ENCODE measurements around the gene HLX. TPM values are rescaled to one million over a fixed set of nuclear protein-coding genes. Genes with fewer than 3 reads are reported as not detected.

HLX gene
- total and polyA plus RNA-seq, 2 donors, result 8.2 to 12.9 TPM

DNA sequence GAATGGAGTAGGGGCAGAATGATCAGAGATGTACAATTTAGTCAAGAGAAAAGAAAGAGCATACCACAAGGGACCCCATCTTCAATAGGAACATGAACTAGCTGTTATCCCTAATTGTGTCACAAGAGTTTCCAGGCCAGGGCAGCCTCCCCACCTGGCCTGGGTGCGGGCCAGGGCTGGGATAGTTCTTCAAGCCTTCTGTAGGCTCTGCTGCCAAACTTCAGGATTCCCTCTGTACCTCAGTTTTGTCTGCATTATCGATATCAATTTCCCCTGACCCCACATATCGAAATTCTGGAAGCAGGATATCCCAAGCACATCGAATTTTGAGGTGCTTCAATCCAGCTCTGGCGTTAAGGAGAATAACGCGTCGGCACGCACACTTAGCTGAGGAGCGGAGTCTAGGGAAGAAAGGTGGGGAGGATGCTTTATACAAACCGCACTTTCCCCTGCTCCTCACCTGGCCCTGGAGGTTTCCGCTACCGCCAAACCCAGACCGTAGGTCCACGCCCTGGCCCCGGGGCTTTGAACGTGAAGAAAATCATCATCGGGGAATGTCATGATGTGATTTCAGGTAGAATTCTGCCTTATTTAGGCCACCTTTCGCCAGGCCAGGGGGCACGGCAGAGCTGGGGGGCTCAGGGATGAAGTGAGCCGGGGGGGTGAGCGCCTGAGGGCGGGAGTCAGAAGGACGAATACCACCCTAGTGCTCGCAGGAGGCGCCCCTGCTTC lies 7.4 kb downstream of the HLX start:
- H3K4me3 ChIP-seq (ENCODE audit: low read depth, low read length), result no peak overlapping the region
- H3K4me1 ChIP-seq (ENCODE audit: insufficient read depth), result no peaks in the 10 kb centered on the region
- no peak overlapping the region for H3K27ac ChIP-seq (ENCODE audit: low read depth)
- H3K36me3 ChIP-seq (ENCODE audit: insufficient read depth), result no peaks in the 10 kb centered on the region
- DNase-seq (ENCODE audit: extremely low spot score), result no peak
- WGBS, result 66% methylated on average over 26 of the region's 26 CpGs

DNA sequence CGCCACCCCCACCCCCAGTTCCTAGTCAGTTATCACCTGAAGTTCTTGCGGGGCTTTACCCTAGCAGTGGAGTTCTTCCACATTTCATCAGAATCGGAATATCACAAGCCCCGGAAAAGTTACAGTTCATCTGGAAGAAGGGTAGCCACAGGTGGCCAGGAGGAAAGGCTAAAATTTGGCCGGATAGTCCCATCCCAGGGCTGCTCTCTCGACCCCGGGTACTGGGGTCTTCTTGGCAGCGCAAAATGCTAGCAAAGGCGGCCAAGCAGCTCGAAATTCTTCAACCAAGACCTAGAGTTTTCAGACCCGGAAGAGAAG lies 7.9 kb downstream of the HLX start:
- no peak for DNase-seq (ENCODE audit: extremely low spot score)
- H3K27ac ChIP-seq (ENCODE audit: low read depth), result no peak overlapping the region
- no peaks in the 10 kb centered on the region for H3K36me3 ChIP-seq (ENCODE audit: insufficient read depth)
- H3K4me1 ChIP-seq (ENCODE audit: insufficient read depth), result no peaks in the 10 kb centered on the region
- WGBS, result 42% methylated on average over 11 of the region's 11 CpGs
- no peak overlapping the region for H3K4me3 ChIP-seq (ENCODE audit: low read depth, low read length)

DNA sequence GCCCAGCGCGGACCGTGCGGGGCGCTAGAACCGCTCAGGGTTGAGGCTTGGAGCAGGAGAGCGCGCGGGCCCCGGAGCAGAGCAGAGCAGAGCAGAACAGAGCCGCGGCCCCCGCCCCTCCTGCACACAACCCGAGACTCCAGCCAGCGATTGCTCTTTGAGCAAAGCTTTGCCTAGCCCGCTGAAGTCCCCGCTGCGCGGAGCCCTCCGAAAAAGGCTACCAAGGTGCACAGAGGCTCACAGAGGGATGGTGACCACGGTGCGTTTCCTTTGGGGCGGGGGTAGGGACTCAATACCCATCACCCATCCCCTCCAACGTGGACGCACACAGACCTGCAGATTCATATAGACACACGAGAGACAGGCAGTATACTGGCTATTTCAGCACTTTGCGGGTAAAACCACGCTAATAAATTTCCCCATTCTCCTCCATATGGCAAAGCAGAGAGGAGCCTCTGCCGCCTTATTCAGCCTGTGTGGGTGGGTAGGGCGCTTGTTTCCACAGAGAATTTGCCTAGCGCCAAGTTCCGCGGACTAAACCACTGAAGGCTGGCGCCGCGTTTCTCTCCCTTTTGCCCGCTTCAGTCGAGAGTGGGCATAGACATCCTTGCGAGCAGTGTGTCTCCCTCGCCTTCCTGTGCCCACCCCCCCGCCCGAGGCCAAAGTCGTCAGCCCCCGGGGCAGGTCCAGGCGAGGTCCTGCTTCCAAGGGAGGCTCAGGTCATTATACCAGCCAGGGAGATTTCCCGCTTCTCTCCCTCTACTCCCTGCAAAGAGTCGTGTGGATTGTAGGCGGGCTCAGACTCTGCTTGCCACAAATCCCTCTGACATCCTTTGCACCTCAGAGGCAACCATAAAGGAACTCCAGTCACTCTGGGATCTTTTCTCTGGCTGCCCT lies 8.5 kb downstream of the HLX start:
- 12% methylated on average over 48 of the region's 48 CpGs for WGBS
- Histone ChIP-seq H3K4me1 (ENCODE audit: insufficient read depth) (no peaks in the 10 kb centered on the region), H3K36me3 (ENCODE audit: insufficient read depth) (no peaks in the 10 kb centered on the region), H3K27ac (ENCODE audit: low read depth) (no peak overlapping the region), H3K4me3 (ENCODE audit: low read depth, low read length) (no peak overlapping the region)
- DNase-seq (ENCODE audit: extremely low spot score), result no peak

DNA sequence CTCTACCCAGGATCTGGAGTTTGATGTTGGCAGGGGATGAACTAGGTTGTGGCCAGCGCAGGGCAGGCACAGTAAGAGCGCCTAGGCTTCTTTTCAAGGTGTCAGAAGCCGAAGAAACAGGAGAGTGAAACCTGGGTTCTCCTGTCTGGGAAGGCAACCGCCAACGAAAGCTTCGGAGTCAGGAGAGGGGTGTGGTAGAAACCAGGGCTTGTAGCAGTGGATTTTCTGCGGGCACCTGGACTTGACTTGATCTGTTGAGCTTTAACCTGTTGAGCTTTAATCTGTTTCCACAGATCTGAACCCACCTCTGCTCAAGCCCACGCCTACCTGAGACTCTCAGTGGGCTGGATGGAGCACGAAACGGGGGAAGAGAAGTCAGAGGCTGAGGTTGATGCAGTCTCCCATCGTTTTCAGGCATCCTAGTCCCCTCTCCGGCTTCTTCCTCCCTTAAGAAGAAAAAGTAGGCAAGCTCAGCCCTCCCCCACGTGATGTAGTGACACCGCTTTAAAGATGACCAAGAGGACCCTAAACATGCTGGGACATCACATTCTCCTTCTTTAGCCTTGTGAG lies 9.3 kb downstream of the HLX start:
- no peak overlapping the region for H3K27ac ChIP-seq (ENCODE audit: low read depth)
- no peaks in the 10 kb centered on the region for H3K36me3 ChIP-seq (ENCODE audit: insufficient read depth)
- H3K4me1 ChIP-seq (ENCODE audit: insufficient read depth), result no peaks in the 10 kb centered on the region
- H3K4me3 ChIP-seq (ENCODE audit: low read depth, low read length), result no peak overlapping the region
- WGBS, result 27% methylated on average over 14 of the region's 14 CpGs
- DNase-seq (ENCODE audit: extremely low spot score), result no peak

DNA sequence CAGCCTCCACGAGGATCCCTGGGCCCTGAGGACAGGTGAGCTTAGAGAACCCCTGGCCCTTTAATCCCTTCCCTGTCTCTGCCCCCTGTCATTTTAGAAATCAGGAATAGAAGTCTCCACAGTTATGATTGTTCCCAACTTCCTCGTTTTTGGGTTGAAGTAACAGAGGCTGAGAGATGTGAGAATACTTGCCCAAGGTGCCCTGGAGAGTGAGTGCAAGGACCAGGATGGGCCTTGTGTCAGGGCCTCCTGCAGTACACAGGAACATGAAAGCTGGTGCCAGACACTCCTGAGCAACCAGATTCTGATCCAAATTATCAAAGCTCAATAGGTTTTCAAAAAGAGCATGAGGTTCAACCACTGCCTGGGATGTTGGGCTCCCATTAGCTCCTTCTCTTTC lies 10.1 kb downstream of the HLX start:
- H3K4me1 ChIP-seq (ENCODE audit: insufficient read depth), result no peaks in the 10 kb centered on the region

DNA sequence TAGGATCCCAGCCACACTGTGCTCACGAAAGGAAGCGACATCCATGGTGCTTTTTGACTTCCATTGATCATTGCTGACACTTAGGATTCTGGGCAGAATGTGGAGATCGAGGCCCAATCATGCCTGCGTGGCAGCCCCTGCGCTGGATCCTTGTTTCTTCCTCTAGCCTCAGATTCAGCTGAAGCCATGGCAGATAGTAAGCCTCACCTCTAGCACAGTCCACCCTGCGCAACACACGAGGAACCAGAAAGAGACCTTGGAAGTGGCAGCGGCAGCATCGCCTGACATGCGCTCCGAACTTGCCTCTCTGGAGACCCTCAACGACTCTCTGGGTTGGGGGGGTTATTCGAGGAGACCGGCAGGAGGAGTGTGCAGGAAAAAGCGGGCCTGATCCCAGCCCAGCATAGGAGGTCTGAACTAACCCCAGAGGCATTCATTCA lies 10.6 kb downstream of the HLX start:
- no peaks in the 10 kb centered on the region for H3K4me1 ChIP-seq (ENCODE audit: insufficient read depth)
- no peak overlapping the region for H3K27ac ChIP-seq (ENCODE audit: low read depth)
- H3K36me3 ChIP-seq (ENCODE audit: insufficient read depth), result no peaks in the 10 kb centered on the region
- WGBS, result 38% methylated on average over 15 of the region's 15 CpGs
- H3K4me3 ChIP-seq (ENCODE audit: low read depth, low read length), result no peak overlapping the region
- DNase-seq (ENCODE audit: extremely low spot score), result no peak

More for the DNA sequence above, 10.1 kb downstream of the HLX start:
- WGBS, result 34% methylated on average over 2 of the region's 2 CpGs
- no peaks in the 10 kb centered on the region for H3K36me3 ChIP-seq (ENCODE audit: insufficient read depth)
- H3K27ac ChIP-seq (ENCODE audit: low read depth), result no peak overlapping the region
- H3K4me3 ChIP-seq (ENCODE audit: low read depth, low read length), result no peak overlapping the region
- DNase-seq (ENCODE audit: extremely low spot score), result no peak

DNA sequence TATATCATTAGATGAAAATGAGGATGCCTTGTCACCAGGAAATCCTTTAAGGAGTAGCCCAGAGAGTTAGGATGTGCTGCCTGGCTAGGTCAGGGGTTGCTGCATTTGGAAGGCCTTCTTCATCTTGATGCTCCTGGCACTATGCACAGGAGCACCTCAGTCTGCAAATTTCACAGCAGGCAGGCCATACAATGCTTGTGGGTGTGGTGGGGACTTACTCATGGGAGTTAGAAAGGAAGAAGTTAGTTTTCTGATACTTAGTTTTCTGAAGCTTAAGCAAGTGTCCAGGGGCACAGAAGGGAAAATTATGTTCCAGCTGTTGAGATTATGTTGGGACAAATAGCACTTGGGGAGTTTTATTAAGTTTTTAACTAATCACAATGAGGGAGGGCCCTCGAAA lies 11.4 kb downstream of the HLX start:
- DNase-seq (ENCODE audit: extremely low spot score), result no peak
- H3K4me1 ChIP-seq (ENCODE audit: insufficient read depth), result no peaks in the 10 kb centered on the region
- H3K27ac ChIP-seq (ENCODE audit: low read depth), result no peak overlapping the region
- no peaks in the 10 kb centered on the region for H3K36me3 ChIP-seq (ENCODE audit: insufficient read depth)
- 39% methylated on average over 1 of the region's 1 CpG for WGBS
- H3K4me3 ChIP-seq (ENCODE audit: low read depth, low read length), result no peak overlapping the region

DNA sequence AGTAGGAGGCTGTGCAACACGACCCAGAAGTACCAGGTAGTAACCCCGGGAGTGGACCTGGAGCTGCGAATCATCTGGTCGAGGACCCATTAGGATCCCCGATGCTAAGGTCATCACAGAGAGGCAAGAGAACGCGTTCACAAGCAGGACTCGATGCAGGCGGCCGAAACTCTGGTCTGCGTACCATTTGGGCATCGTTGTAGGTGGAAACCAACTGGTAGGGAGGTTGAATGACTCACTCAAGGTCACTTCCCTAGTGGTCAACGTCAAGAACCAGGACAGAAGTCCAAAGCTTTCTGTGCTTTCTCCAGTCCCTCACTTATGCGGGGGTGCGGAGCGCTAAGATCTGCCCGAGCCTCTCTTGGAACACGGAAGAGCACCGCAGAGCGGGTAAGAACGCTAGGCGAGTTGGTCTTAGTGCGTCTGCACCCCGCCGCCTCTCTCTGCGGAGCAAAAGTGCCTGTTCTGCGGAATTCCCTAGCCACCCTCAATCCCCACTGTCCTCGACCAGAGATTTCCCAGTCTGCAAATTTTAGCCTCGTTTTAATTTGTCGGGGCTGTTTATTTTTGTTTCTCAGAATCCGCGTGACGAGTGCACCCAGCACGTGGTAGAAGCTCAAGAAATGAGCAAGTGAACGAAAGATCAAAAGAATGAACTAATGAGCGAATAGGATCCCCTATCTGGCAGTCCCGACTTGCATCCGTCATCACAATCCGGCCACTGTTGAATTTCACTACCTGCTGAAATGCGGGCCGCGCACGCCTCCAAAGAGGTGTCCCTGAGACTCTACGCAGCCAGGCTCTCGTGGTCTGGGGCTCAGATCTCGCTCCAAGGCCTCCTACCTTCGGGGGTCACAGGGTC lies 12.2 kb downstream of the HLX start:
- Histone ChIP-seq H3K36me3 (ENCODE audit: insufficient read depth) (no peaks in the 10 kb centered on the region), H3K27ac (ENCODE audit: low read depth) (no peak overlapping the region), H3K4me3 (ENCODE audit: low read depth, low read length) (no peak overlapping the region), H3K4me1 (ENCODE audit: insufficient read depth) (no peaks in the 10 kb centered on the region)
- WGBS, result 13% methylated on average over 47 of the region's 47 CpGs
- DNase-seq (ENCODE audit: extremely low spot score), result no peak

DNA sequence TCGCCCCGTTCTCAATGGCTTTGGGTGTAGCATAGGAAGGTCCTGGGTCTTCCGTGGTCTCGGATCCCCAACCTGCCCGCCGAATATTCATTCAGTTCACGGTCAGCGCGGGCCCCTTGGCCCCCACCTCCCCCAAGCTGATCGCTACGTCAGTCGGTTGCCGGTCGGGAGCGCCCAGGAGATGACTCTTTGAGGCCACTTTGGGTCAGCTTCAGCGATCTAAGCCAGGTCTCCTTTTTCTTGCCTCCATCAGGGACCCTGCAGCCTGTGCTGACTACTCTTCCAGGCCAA lies 12.8 kb downstream of the HLX start:
- 13% methylated on average over 16 of the region's 16 CpGs for WGBS
- H3K4me1 ChIP-seq (ENCODE audit: insufficient read depth), result no peaks in the 10 kb centered on the region
- no peak overlapping the region for H3K4me3 ChIP-seq (ENCODE audit: low read depth, low read length)
- no peak overlapping the region for H3K27ac ChIP-seq (ENCODE audit: low read depth)
- no peaks in the 10 kb centered on the region for H3K36me3 ChIP-seq (ENCODE audit: insufficient read depth)
- no peak for DNase-seq (ENCODE audit: extremely low spot score)

DNA sequence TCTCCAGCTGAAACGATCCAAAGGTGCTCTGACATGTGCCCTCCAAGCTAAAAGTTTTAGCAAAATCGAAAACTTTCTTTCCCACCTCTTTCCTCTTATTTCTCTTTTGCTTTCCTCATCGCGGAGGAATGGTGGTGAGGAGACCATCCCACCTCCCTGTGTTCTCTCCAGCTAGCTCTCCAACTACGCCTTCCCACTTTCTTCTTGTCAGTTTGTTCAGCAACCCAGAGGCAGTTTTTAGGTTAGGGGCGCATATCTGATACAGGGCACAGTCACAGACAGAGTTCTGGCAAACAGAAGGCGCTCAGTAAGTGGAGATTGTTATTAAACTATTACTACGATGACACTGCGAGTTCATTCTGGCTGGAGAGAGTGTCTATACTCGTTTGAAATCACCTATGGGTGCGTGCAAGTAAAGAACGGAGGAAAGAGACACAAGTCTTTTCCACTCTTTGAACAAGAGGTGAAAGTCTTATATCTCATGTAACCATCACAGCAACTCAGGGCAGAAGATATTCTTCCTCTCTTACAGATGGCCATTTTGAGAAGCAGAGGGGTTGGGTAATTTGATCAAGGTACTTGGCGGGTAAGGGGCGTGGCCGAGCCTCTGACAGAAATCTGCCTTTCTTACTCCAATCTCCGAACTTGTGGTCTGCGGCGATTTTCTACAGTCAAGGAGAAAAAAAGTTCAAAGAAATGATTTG lies 13.9 kb downstream of the HLX start:
- H3K4me1 ChIP-seq (ENCODE audit: insufficient read depth), result no peaks in the 10 kb centered on the region
- no peak for DNase-seq (ENCODE audit: extremely low spot score)
- H3K27ac ChIP-seq (ENCODE audit: low read depth), result no peak overlapping the region
- H3K36me3 ChIP-seq (ENCODE audit: insufficient read depth), result no peaks in the 10 kb centered on the region
- no peak overlapping the region for H3K4me3 ChIP-seq (ENCODE audit: low read depth, low read length)
- 28% methylated on average over 18 of the region's 18 CpGs for WGBS

DNA sequence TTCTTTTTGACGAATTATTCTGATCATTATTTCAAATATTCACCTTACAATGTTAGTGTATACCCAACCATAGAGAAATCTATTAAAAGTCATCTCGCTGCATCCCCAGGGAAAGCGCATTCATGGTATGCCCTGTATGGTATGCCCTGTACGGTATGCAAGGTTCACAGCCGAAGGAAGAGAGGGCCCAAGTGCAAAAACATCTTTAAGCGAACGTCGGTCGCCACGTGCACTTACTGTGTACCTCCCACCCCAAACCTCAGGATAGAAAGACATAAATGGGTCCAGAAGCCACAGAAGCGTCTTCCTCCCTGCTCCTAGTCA lies 14.4 kb downstream of the HLX start:
- no peaks in the 10 kb centered on the region for H3K36me3 ChIP-seq (ENCODE audit: insufficient read depth)
- H3K4me3 ChIP-seq (ENCODE audit: low read depth, low read length), result peak overlapping the region; percentile 26
- H3K4me1 ChIP-seq (ENCODE audit: insufficient read depth), result no peaks in the 10 kb centered on the region
- DNase-seq (ENCODE audit: extremely low spot score), result no peak
- no peak overlapping the region for H3K27ac ChIP-seq (ENCODE audit: low read depth)
- WGBS, result 25% methylated on average over 11 of the region's 11 CpGs

DNA sequence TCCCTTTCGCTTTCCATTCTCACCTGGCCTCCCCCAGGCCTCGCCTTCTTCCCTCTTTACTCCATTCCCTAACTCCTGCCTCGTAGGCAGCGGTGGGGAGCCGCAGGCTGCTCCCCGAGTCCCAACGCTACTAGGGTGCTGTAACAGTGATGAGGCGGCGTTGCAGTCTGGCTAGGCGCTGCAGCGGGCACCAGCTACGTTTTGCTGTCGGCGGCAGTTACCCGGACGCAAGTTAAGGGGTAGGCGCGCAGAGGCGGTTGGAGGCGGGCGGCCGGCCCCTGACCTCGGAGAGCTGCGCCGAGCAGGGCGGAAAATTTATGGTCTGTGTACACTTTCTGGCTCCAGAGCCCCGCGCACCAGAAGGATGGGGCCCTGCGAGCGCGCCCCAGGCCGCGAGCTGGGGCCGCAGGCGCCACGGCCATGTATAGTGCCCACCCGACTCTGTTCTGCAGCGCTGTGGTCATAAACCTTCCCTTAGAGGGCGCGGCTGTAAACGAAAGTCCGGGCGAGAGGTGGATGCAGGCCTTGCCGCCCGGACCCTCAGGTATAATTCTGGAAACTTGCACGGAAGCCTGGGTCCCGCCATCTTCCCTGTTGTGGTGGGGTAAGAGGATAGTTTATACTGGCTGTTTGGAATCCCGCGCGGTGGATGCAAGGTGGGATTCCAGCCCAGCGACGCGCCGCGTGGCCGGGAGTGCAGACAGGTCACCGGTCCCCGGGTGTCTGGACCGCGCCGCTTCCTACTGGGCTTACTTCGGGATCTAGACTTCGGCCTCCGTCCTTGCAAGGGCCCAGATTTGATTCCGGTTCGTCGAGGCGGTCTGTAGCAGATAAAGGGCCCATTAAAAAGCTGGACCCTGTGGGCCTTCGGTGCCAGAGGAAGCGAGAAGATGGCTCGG lies 15.0 kb downstream of the HLX start:
- DNase-seq (ENCODE audit: extremely low spot score), result no peak
- H3K27ac ChIP-seq (ENCODE audit: low read depth), result no peak overlapping the region
- 19% methylated on average over 71 of the region's 71 CpGs for WGBS
- H3K4me3 ChIP-seq (ENCODE audit: low read depth, low read length), result peak overlapping the region; percentile 26
- H3K4me1 ChIP-seq (ENCODE audit: insufficient read depth), result no peaks in the 10 kb centered on the region
- no peaks in the 10 kb centered on the region for H3K36me3 ChIP-seq (ENCODE audit: insufficient read depth)
